ENCODE data around the gene A2M.

DNA sequence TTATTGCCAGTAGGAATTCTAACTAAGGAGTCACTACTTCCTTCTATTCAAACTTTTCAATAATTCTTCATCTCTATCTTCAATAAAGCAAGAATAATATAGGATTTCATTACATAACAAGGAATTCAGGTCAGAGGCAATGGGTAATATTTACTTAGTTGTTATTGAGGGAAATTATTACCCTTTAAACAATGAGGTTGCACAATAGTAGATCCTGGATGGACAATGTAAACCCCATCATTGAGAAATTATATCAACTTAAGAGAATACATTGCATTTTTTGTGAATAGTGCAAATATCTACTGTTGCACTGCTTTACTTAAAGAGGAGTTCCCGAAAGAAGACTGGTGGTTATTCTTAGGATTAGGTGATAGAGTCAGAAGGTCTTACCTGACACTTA is 43.8 kb downstream of the A2M start:
- TF ChIP-seq, protein P1, sequence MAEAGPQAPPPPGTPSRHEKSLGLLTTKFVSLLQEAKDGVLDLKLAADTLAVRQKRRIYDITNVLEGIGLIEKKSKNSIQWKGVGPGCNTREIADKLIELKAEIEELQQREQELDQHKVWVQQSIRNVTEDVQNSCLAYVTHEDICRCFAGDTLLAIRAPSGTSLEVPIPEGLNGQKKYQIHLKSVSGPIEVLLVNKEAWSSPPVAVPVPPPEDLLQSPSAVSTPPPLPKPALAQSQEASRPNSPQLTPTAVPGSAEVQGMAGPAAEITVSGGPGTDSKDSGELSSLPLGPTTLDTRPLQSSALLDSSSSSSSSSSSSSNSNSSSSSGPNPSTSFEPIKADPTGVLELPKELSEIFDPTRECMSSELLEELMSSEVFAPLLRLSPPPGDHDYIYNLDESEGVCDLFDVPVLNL (IDR thresholded peaks at IDR 0.05; ENCODE audit: low read depth, low read length), result no peak
- no peak for TF ChIP-seq EZH2 (IDR thresholded peaks at IDR 0.05; ENCODE audit: borderline replicate concordance, control insufficient read depth, low read depth, low read length)
- no peak for TF ChIP-seq BCL11A (IDR thresholded peaks at IDR 0.05; ENCODE audit: low read depth, low read length)
- TF ChIP-seq CBFB (IDR thresholded peaks at IDR 0.05; ENCODE audit: low read depth), result no peak
- TF ChIP-seq JUNB (IDR thresholded peaks at IDR 0.05), result no peak
- TF ChIP-seq, protein P2, sequence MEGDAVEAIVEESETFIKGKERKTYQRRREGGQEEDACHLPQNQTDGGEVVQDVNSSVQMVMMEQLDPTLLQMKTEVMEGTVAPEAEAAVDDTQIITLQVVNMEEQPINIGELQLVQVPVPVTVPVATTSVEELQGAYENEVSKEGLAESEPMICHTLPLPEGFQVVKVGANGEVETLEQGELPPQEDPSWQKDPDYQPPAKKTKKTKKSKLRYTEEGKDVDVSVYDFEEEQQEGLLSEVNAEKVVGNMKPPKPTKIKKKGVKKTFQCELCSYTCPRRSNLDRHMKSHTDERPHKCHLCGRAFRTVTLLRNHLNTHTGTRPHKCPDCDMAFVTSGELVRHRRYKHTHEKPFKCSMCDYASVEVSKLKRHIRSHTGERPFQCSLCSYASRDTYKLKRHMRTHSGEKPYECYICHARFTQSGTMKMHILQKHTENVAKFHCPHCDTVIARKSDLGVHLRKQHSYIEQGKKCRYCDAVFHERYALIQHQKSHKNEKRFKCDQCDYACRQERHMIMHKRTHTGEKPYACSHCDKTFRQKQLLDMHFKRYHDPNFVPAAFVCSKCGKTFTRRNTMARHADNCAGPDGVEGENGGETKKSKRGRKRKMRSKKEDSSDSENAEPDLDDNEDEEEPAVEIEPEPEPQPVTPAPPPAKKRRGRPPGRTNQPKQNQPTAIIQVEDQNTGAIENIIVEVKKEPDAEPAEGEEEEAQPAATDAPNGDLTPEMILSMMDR (IDR thresholded peaks at IDR 0.05 in 2 of 3, conservative IDR thresholded peaks at IDR 0.05 in 1 of 3; ENCODE audit: control insufficient read depth in 2 of 3, extremely low read depth in 1 of 3, insufficient read depth in 1 of 3, low read depth in 3 of 3, low read length in 3 of 3), result no peak
- TF ChIP-seq SMC3 (IDR thresholded peaks at IDR 0.05; ENCODE audit: borderline replicate concordance, low read length), result no peak
- no peak for TF ChIP-seq NRF1 (conservative IDR thresholded peaks at IDR 0.05; ENCODE audit: low read depth, low read length)
- TF ChIP-seq, protein P3, sequence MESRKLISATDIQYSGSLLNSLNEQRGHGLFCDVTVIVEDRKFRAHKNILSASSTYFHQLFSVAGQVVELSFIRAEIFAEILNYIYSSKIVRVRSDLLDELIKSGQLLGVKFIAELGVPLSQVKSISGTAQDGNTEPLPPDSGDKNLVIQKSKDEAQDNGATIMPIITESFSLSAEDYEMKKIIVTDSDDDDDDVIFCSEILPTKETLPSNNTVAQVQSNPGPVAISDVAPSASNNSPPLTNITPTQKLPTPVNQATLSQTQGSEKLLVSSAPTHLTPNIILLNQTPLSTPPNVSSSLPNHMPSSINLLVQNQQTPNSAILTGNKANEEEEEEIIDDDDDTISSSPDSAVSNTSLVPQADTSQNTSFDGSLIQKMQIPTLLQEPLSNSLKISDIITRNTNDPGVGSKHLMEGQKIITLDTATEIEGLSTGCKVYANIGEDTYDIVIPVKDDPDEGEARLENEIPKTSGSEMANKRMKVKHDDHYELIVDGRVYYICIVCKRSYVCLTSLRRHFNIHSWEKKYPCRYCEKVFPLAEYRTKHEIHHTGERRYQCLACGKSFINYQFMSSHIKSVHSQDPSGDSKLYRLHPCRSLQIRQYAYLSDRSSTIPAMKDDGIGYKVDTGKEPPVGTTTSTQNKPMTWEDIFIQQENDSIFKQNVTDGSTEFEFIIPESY (IDR thresholded peaks at IDR 0.05), result no peak
- no peak for TF ChIP-seq SREBF1 (IDR thresholded peaks at IDR 0.05; ENCODE audit: low read length)
- no peak for TF ChIP-seq ZBTB40 (IDR thresholded peaks at IDR 0.05; ENCODE audit: borderline replicate concordance)
- TF ChIP-seq POLR2AphosphoS5 (IDR thresholded peaks at IDR 0.05; ENCODE audit: low read length), result no peak
